Activated T-helper 1 cell treated with anti-CD3 and anti-CD28 coated beads, Interleukin-2, amount 50 U/mL, for 16 hours (primary cell): ENCODE results near the gene ERF.

Experiments used
- DNase-seq, 2 donors: peaks; one replicate each; pipeline ENCODE4 v3.0.0-alpha.2; 2020; ENCODE audit warnings: low read depth in 1 of 2, low spot score in 1 of 2

Gene ERF

DNA sequence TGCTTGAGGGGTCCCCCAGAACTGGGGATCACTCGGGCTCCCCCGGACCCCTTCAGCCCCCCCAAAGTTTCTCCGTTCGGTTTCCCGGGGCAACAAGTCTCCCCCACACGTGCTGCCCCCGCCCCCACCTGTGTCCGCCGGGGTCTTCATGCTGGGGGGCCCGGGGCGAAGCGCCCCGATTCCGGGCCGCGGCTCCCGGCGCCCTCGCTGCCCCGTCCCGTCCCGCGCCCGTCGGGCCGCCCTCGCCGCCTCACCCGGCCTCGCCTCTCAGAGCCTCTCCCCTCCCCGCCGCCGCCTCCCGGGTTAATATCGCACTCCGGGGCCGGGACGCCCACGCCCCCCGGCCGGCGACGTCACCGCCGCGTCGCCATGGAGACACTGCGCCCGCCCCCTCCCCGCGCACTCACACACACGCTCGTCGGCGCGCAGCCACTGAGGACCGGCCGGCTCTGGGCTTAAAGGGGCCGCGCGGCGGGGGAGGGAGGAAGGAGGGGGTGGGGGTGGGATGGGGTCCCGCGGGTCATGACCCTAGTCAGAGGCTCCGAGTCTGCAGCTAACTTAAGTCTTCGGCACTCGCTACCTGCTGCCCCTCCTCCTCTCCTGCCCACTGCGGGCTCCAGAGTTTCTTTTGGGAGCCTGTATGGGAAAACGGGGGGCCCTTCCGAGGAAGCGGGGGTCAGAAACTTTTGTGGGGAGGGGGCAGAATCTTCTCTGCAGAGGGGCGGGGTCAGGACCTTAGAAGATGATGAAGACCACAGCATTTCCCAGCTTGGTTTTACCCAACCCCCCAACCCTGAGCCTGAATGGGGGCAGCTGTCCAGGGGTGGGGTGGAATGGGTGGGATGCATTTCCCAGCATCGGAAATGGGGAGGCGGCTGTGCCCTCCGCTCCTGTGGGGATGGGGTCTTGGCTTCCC lies at the start of gene ERF:
TSS of gene ERF (minus strand) at position 279 of the 916 bp plus-strand sequence. CDS start at position 150, 129 bp downstream.
- peak; percentile 87 to 92 for DNase-seq

DNA sequence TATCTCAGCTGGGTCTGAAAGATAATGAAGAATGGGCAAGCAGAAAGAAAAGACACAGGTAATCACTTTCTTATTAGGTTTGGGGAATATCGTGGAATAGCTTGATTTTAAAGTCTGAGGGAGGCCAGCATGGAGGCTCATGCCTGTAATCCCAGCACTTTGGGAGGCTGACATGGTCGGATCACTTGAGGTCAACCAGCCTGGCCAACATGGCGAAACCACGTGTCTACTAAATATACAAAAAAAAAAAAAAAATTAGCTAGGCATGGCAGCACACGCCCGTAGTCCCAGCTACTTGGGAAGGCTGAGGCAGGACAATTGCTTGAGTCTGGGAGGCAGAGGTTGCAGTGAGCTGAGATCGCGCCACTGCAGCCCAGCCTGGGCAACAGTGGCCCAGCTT lies 48.9 kb upstream of the ERF start:
- DNase-seq = no peak

- no peak for DNase-seq
These were observed 48.2 kb upstream of the ERF start for GRCh38 chr19:42303101-42303464.

DNA sequence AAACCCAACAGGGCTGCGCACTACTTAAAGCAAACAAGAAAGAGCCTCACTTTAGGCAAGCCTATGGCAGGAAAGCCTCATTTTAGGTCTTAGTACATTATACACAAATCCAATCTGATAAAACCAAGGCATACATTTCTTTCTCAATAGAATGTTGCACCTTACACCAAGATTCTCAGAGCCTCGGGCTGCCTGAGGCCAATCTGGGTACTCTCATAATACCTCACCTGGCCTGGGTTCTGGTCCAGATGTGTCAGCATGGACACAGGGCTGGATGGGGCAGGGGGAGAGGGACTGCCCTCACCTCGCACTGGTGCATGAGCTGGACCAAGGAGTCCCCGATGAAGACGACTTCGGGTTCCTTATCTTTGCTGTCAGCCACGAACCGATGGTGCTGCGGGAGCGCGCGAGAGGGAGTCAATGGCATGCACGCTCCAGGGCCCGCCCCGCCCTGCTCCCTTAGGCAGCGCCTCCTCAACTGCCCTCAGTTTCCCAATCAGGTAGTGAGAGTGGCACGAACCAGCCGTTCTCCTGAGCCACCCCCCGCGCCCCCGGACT lies 46.8 kb upstream of the ERF start, which contains the start of gene PRR19:
TSS of gene PRR19 (plus strand) at position 487 of the 558 bp plus-strand sequence. CDS start 7,453 bp downstream, outside the sequence.
- no peak for DNase-seq

GRCh38 chr19:42297039-42297438 lies 42.1 kb upstream of the ERF start:
- DNase-seq = no peak

DNA sequence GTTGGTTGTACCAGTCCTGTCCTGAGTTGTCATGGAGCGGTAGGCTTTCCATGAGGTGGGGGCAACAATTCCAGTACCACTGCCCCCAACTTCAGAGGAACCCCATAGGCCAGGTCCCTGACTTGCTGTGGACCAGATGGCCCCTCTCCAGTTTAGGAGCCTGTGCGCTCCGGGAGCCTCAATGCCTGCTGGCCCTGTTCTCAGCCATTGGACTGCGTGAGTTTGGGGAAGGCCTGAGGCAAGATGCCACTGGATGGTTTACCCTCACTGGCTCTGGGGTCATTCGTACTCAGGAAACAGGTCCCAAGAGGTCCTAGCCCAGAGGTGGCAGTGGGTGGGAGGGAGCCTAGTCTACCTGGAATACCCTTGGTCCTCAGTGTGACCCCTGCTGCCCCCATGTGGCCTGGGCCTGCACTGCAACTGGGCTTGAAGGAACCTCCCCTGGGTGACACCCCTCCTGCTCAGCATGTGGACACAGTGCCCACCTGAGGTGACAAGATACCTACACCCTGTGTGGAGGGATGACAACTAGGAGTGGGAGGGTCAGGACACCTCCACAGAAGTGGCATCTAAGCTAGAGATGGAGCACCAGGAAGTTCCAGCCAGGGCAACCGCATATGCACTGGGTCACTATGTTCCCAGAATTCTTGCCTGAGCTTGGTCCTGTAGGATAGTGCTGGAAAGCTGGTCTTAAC lies 41.0 kb upstream of the ERF start:
- DNase-seq = peak; percentile 81 to 91

DNA sequence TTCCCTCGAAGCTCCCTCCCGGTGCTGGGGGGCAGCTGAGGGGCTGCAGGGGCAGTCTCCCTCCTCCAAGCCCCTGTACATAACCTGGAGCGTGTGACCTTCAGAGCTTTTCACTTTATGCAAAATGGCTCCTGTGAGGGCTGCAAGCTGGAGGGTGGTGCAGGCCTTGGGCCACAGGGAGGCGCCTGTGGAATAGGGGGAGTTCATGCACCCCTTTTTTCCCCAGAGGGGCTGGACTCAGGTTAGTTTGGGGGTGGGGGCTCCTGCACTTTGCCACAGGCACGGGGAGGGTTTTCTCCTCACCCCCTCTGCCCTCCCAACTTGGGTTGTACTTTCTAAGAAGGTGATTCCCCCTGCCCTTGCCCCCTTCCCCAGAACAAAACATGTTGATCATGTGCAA lies 40.4 kb upstream of the ERF start:
- DNase-seq = no peak

DNA sequence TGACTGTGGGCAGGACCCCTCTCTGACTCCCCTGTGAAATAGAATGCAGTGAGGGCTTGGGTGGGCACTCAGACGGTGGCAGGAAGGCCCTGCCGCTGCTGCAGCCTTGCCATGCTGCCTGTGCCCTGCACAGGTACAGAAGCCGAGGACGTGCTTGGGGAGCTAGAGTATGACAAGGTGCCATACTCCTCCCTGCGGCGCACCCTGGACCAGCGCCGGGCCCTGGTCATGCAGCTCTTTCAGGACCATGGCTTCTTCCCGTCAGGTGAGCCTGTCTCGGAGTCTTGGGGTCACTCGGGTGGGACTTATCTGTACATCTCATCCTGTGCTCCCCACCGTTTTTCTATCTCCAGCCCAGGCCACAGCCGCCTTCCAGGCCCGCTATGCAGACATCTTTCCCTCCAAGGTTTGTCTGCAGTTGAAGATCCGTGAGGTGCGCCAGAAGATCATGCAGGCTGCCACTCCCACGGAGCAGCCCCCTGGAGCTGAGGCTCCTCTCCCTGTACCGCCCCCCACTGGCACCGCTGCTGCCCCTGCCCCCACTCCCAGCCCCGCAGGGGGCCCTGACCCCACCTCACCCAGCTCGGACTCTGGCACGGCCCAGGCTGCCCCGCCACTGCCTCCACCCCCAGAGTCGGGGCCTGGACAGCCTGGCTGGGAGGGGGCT lies 39.7 kb upstream of the ERF start:
- DNase-seq = no peak

GRCh38 chr19:42293948-42294347 lies 39.0 kb upstream of the ERF start:
- DNase-seq = no peak

- no peak for DNase-seq
These were observed 38.6 kb upstream of the ERF start for GRCh38 chr19:42293540-42293939.

- DNase-seq = no peak
These were observed 38.0 kb upstream of the ERF start for GRCh38 chr19:42292963-42293362.

GRCh38 chr19:42292042-42292960 lies 37.4 kb upstream of the ERF start:
- DNase-seq = no peak

- DNase-seq = no peak
These were observed 36.5 kb upstream of the ERF start for GRCh38 chr19:42291435-42291810.

- peak; percentile 22 to 41 for DNase-seq
These were observed 35.9 kb upstream of the ERF start for GRCh38 chr19:42290523-42291434.

DNA sequence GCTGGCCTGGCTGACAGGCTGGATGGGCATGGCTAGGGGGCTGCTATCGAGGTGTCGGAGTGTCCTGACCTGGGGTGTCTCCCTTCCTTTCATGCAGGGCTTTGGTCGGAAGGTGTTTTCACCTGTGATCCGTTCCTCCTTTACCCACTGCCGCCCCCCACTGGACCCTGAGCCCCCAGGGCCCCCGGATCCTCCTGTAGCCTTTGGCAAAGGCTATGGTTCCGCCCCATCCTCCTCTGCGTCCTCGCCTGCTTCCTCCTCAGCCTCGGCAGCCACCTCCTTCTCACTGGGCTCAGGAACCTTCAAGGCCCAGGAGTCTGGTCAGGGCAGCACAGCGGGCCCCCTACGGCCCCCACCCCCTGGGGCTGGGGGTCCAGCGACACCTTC lies 35.2 kb upstream of the ERF start:
- no peak for DNase-seq

DNA sequence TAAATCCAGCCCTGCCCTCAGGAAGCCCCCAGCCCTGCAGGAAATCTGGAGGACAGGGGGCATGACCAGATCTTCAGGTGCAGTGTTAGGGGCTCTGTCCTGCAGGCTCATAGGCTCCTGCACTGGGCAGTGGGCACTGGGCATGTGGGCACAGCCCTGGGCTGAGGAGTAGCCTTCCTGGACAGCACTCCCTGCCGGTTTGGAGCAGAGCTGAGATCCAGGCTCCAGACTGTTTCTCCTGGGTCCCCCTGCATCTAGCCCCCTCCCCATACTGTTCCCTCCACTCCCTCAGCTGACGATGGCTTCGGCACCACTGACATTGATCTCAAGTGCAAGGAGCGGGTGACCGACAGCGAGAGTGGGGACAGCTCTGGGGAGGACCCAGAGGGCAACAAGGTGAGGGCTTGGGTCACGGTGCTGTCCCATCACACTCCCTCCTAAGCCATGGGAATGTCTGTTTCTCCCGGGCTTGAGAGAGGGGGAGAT lies 34.7 kb upstream of the ERF start:
- no peak for DNase-seq

GRCh38 chr19:42288881-42289555 lies 34.1 kb upstream of the ERF start:
- no peak for DNase-seq

DNA sequence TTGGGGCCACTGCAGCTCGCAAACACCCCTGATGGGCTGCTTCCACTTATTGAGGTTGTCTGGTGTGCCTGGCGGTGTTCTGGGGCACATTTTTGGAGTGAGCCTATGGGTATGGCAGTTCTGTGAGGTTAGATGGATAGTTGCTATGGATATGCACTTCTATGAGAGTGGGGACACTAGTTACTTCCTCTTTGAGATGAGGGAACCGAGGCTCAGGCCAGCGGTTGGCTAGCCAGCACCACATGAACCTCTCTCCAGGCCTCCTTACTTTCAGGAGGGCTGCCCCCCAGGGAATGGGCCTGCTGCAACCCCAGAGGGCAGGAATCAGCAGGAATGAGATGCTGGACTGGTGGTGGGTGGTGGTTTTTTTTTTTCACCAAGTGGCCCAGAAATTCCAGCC lies 33.5 kb upstream of the ERF start:
- no peak for DNase-seq

DNA sequence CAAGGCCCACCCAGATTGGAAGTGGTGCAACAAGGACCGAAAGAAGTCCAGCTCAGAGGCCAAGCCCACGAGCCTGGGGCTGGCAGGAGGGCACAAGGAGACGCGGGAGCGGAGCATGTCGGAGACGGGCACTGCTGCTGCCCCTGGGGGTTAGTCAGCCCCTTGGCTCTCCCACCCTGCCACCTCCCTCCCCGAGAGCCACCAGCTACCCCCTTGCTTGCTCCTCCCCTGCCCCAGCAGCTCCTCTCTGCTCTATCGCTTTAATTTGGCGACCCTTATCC lies 32.8 kb upstream of the ERF start:
- DNase-seq = no peak
